Neural cell (in vitro differentiated cells): Measurements from ENCODE around the gene RNASEL. TPM values are rescaled to one million over a fixed set of nuclear protein-coding genes. Genes with fewer than 3 reads are reported as not detected.

Experiments
- H2AFZ ChIP-seq: fragments of 200-600, 300-800 bp; sonication (generic), shearing (Covaris generic); 2 replicates; pipeline ENCODE4 v1.6.0; 2014; ENCODE audit warnings: low read depth, mild to moderate bottlenecking, antibody characterized with exemption, low read length, moderate library complexity
- H3F3A ChIP-seq: fragments of 200-600 bp; shearing (Covaris generic); 2 replicates; pipeline ENCODE4 v1.6.1; 2016; ENCODE audit warnings: mild to moderate bottlenecking, moderate library complexity, mixed read lengths, antibody characterized with exemption, low read length; ENCODE audit not compliant: insufficient read depth, poor library complexity, severe bottlenecking
- H3K27ac ChIP-seq: fragments of 200-600, 300-800 bp; sonication (generic), shearing (Covaris generic); 2 replicates; pipeline ENCODE4 v1.5.1; 2014; ENCODE audit warnings: mild to moderate bottlenecking, low read length, moderate library complexity
- H3K27me3 ChIP-seq: fragments of 300-800, 200-600 bp; sonication (generic), shearing (Covaris generic); 2 replicates; pipeline ENCODE4 v1.6.0; 2014; ENCODE audit warnings: mild to moderate bottlenecking, low read depth, low read length, moderate library complexity; ENCODE audit not compliant: insufficient read depth
- H3K36me3 ChIP-seq: fragments of 300-800, 200-600 bp; sonication (generic), shearing (Covaris generic); 2 replicates; pipeline ENCODE4 v1.5.1; 2014; ENCODE audit warnings: mild to moderate bottlenecking, antibody characterized with exemption, low read length, moderate library complexity; ENCODE audit not compliant: insufficient read depth
- H3K4me2 ChIP-seq: fragments of 300-800, 200-600 bp; sonication (generic), shearing (Covaris generic); 2 replicates; pipeline ENCODE4 v1.6.0; 2014; ENCODE audit warnings: mild to moderate bottlenecking, low read length
- H3K4me3 ChIP-seq: fragments of 300-800, 200-600 bp; sonication (generic), shearing (Covaris generic); 2 replicates; pipeline ENCODE4 v1.5.1; 2014; ENCODE audit warnings: mild to moderate bottlenecking, low read length, moderate library complexity
- H3K79me2 ChIP-seq: fragments of 200-600 bp; shearing (Covaris generic); replicated peaks from 2 replicates; pipeline ENCODE4 v1.6.0; 2014; ENCODE audit warnings: mild to moderate bottlenecking, low read length, moderate library complexity; ENCODE audit not compliant: insufficient read depth
- H3K9ac ChIP-seq: fragments of 300-800, 200-600 bp; sonication (generic), shearing (Covaris generic); 2 replicates; pipeline ENCODE4 v1.6.1; 2016; ENCODE audit warnings: mild to moderate bottlenecking, low read length, mixed read lengths
- H3K9me2 ChIP-seq: fragments of 200-600 bp; shearing (Covaris generic); 2 replicates; pipeline ENCODE4 v1.6.1; 2016; ENCODE audit warnings: mild to moderate bottlenecking, low read length, mixed read lengths; ENCODE audit not compliant: insufficient read depth
- H3K9me3 ChIP-seq: fragments of 200-600, 300-800 bp; sonication (generic), shearing (Covaris generic); 2 replicates; pipeline ENCODE4 v1.6.1; 2016; ENCODE audit warnings: mild to moderate bottlenecking, mixed run types, low read length, moderate library complexity, mixed read lengths
- H4K20me1 ChIP-seq: fragments of 200-600 bp; shearing (Covaris generic); 2 replicates; pipeline ENCODE4 v1.6.1; 2016; ENCODE audit warnings: mild to moderate bottlenecking, mixed run types; ENCODE audit not compliant: insufficient read depth
- CTCF ChIP-seq: fragments of 450-650 bp; IDR thresholded peaks from 2 replicates; pipeline ENCODE4 v1.5.1; 2014; ENCODE audit warnings: antibody characterized with exemption, mild to moderate bottlenecking, moderate library complexity; ENCODE audit not compliant: poor library complexity, severe bottlenecking
- EP300 ChIP-seq: fragments of 450-650 bp; conservative IDR thresholded peaks from 2 replicates; pipeline ENCODE4 v1.6.1; 2014; ENCODE audit warnings: antibody characterized with exemption, mild to moderate bottlenecking, moderate library complexity; ENCODE audit not compliant: poor library complexity, severe bottlenecking
- EZH2 ChIP-seq: fragments of 200-600, 300-800 bp; shearing (Covaris generic), sonication (generic); IDR thresholded peaks from 2 replicates; pipeline ENCODE4 v1.6.1; 2014; ENCODE audit warnings: antibody characterized with exemption, low read length, borderline replicate concordance, mild to moderate bottlenecking; ENCODE audit not compliant: insufficient read depth, poor library complexity, severe bottlenecking
- MXI1 ChIP-seq: fragments of 450-650 bp; conservative IDR thresholded peaks from 2 replicates; pipeline ENCODE4 v1.6.1; 2014; ENCODE audit warnings: antibody characterized with exemption, mild to moderate bottlenecking; ENCODE audit not compliant: poor library complexity, severe bottlenecking
- POLR2AphosphoS5 ChIP-seq: IDR thresholded peaks from 2 replicates; pipeline ENCODE4 v1.6.1; 2012
- RAD21 ChIP-seq: fragments of 450-650 bp; conservative IDR thresholded peaks from 2 replicates; pipeline ENCODE4 v1.6.1; 2014; ENCODE audit warnings: antibody characterized with exemption, mild to moderate bottlenecking, moderate library complexity
- SMC3 ChIP-seq: fragments of 450-650 bp; conservative IDR thresholded peaks from 2 replicates; pipeline ENCODE4 v1.6.1; 2014; ENCODE audit warnings: antibody characterized with exemption, mild to moderate bottlenecking, moderate library complexity; ENCODE audit not compliant: poor library complexity
- TAF1 ChIP-seq: IDR thresholded peaks from 2 replicates; pipeline ENCODE4 v1.6.1; 2012; ENCODE audit warnings: low read depth
- polyA plus RNA-seq: library from polyadenylated mRNA; depleted of rRNA; stranded (reverse); fragments of >200 nt; gene quantifications from 2 replicates; pipeline ENCODE4 v1.2.3, GENCODE V29; 2014
- TF ChIP-seq, protein P1 (sequence below): IDR thresholded peaks from 2 replicates; pipeline ENCODE4 v1.6.1; 2012; ENCODE audit warnings: borderline replicate concordance

Gene RNASEL
- polyA plus RNA-seq, 1 donor from 2014 or later = 0.47 TPM

DNA sequence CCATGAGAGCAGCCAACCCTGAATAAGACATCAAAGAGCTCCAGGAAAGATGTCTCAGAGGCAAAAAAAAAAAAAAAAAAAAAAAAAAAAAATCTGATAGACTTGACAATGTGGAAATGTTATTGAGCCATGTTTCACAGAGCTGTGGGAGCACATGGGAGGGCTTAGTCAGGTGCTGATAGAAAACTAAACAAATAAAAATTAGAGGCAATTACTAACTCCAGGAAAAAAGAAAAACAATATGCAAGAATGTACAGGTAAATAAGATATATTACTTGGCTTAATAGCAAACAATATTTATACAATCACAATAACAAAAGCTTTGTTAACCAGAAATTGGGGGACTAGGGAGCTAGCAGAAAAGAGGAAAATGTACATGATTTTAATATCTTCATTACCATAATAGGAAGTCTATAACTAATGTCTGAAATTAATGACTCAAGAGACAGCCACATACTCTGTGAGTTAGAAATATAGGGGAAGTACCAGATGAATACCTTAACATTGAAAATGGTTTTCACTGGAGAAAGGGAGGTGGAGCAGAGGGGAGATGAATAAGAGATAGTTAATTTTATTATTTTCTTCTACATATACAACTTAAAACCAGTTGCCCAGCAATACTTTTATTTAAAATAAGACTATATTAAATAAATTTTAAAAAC is 32.0 kb upstream of the RNASEL start:
- H3F3A ChIP-seq = peaks cover 6% of the 10 kb centered on the region
- no peaks in the 10 kb centered on the region for H3K79me2 ChIP-seq
- H3K4me2 ChIP-seq = no peak overlapping the region
- TF ChIP-seq CTCF (no peak), TAF1 (no peak), SMC3 (no peak), EP300 (no peak), RAD21 (no peak), MXI1 (no peak), POLR2AphosphoS5 (no peak), EZH2 (no peak)
- TF ChIP-seq, protein P1, sequence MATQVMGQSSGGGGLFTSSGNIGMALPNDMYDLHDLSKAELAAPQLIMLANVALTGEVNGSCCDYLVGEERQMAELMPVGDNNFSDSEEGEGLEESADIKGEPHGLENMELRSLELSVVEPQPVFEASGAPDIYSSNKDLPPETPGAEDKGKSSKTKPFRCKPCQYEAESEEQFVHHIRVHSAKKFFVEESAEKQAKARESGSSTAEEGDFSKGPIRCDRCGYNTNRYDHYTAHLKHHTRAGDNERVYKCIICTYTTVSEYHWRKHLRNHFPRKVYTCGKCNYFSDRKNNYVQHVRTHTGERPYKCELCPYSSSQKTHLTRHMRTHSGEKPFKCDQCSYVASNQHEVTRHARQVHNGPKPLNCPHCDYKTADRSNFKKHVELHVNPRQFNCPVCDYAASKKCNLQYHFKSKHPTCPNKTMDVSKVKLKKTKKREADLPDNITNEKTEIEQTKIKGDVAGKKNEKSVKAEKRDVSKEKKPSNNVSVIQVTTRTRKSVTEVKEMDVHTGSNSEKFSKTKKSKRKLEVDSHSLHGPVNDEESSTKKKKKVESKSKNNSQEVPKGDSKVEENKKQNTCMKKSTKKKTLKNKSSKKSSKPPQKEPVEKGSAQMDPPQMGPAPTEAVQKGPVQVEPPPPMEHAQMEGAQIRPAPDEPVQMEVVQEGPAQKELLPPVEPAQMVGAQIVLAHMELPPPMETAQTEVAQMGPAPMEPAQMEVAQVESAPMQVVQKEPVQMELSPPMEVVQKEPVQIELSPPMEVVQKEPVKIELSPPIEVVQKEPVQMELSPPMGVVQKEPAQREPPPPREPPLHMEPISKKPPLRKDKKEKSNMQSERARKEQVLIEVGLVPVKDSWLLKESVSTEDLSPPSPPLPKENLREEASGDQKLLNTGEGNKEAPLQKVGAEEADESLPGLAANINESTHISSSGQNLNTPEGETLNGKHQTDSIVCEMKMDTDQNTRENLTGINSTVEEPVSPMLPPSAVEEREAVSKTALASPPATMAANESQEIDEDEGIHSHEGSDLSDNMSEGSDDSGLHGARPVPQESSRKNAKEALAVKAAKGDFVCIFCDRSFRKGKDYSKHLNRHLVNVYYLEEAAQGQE = no peak
- no peaks in the 10 kb centered on the region for H4K20me1 ChIP-seq
- no peak overlapping the region for H3K27ac ChIP-seq
- H3K27me3 ChIP-seq = peaks cover 6% of the 10 kb centered on the region
- H3K9me3 ChIP-seq = no peaks in the 10 kb centered on the region
- no peak overlapping the region for H3K4me3 ChIP-seq
- H3K9me2 ChIP-seq = no peaks in the 10 kb centered on the region
- no peak overlapping the region for H2AFZ ChIP-seq
- H3K36me3 ChIP-seq = no peaks in the 10 kb centered on the region
- no peak overlapping the region for H3K9ac ChIP-seq

GRCh38 chr1:182617734-182618351 is 28.8 kb upstream of the RNASEL start:
- Histone ChIP-seq H3K9me2 (no peaks in the 10 kb centered on the region), H2AFZ (no peak overlapping the region), H3K9ac (no peak overlapping the region), H3K4me2 (no peak overlapping the region), H3K4me3 (peak overlapping the region; percentile 24), H3K27me3 (peaks cover 26% of the 10 kb centered on the region), H3K9me3 (no peaks in the 10 kb centered on the region), H4K20me1 (no peaks in the 10 kb centered on the region), H3K36me3 (no peaks in the 10 kb centered on the region), H3K79me2 (no peaks in the 10 kb centered on the region), H3F3A (peaks cover 6% of the 10 kb centered on the region), H3K27ac (peak overlapping the region; percentile 29)
- TF ChIP-seq CTCF (no peak), TAF1 (no peak), EP300 (peak; percentile 50), SMC3 (peak; percentile 29), MXI1 (no peak), EZH2 (no peak), RAD21 (peak; percentile 14), POLR2AphosphoS5 (peak; percentile 66)
- TF ChIP-seq, protein P1 = peak; percentile 57
